GM21529 (cell line): ENCODE results near the gene TM2D1.
"Not testable (repeated sequence)": the region's sequence is repeated elsewhere in the genome, so short reads cannot be mapped to it uniquely, and the experiment has no call there.

Experiments
- ATAC-seq: cut with Tn5 transposase; IDR thresholded peaks from one replicate; pipeline ENCODE4 v1.9.1; 2021; ENCODE audit not compliant: unreplicated experiment

Gene TM2D1

GRCh38 chr1:61718996-61719663 lies 5.8 kb downstream of the TM2D1 start:
- not testable (repeated sequence) for ATAC-seq

GRCh38 chr1:61711969-61712368 lies 13.0 kb downstream of the TM2D1 start:
- no peak for ATAC-seq

- not testable (repeated sequence) for ATAC-seq
These were observed 13.7 kb downstream of the TM2D1 start for GRCh38 chr1:61711257-61711656.

GRCh38 chr1:61709908-61710289 lies 15.0 kb downstream of the TM2D1 start:
- ATAC-seq, result no peak

GRCh38 chr1:61708953-61709907 lies 15.7 kb downstream of the TM2D1 start:
- ATAC-seq, result no peak

- no peak for ATAC-seq
These were observed 24.8 kb downstream of the TM2D1 start for GRCh38 chr1:61699911-61700851.

GRCh38 chr1:61692155-61692800 lies 32.7 kb downstream of the TM2D1 start:
- ATAC-seq, result no peak

GRCh38 chr1:61687901-61688300 lies 37.0 kb downstream of the TM2D1 start:
- ATAC-seq, result no peak

GRCh38 chr1:61682891-61683290 lies 42.0 kb downstream of the TM2D1 start:
- ATAC-seq, result no peak

GRCh38 chr1:61680500-61680899 lies 44.4 kb downstream of the TM2D1 start:
- no peak for ATAC-seq

- not testable (repeated sequence) for ATAC-seq
These were observed 48.1 kb downstream of the TM2D1 start for GRCh38 chr1:61676881-61677280.

- ATAC-seq, result no peak
These were observed 50.7 kb downstream of the TM2D1 start for GRCh38 chr1:61674221-61674620.

GRCh38 chr1:61672376-61672775 lies 52.6 kb downstream of the TM2D1 start:
- ATAC-seq, result no peak

GRCh38 chr1:61670445-61670844 lies 54.5 kb downstream of the TM2D1 start:
- ATAC-seq, result no peak

GRCh38 chr1:61670016-61670415 lies 54.9 kb downstream of the TM2D1 start:
- ATAC-seq, result no peak

- ATAC-seq, result no peak
These were observed 65.9 kb downstream of the TM2D1 start for GRCh38 chr1:61659061-61659460.

- no peak for ATAC-seq
These were observed 69.5 kb downstream of the TM2D1 start for GRCh38 chr1:61655453-61655852.

GRCh38 chr1:61654067-61654466 lies 70.9 kb downstream of the TM2D1 start:
- no peak for ATAC-seq

- ATAC-seq, result no peak
These were observed 75.8 kb downstream of the TM2D1 start for GRCh38 chr1:61648983-61649742.

- ATAC-seq, result no peak
These were observed 77.8 kb downstream of the TM2D1 start for GRCh38 chr1:61647142-61647541.
